ENCODE data around the gene LGALS8. TPM values are rescaled to one million over a fixed set of nuclear protein-coding genes. Genes with fewer than 3 reads are reported as not detected.

Gene LGALS8
- total RNA-seq, 1 experiment from 2014 or later = 47.9 TPM

- CTCF ChIA-PET = no interaction called here
- no peaks in the 10 kb centered on the region; the same call in 1 of the 2 replicates for H3K36me3 ChIP-seq (ENCODE audit: low read depth, low read length)
- no peaks in the 10 kb centered on the region for H3F3A ChIP-seq (ENCODE audit: low read length, unreplicated experiment)
- TF ChIP-seq EZH2phosphoT487 (IDR thresholded peaks at IDR 0.05; ENCODE audit: borderline replicate concordance, low read length) = no peak
- TF ChIP-seq CTCF (conservative IDR thresholded peaks at IDR 0.05; ENCODE audit: low read depth, low read length) = no peak
- no peak for TF ChIP-seq EZH2 (IDR thresholded peaks at IDR 0.05; ENCODE audit: low read length, unreplicated experiment)
- no peak overlapping the region for H3K4me3 ChIP-seq (ENCODE audit: low read length)
- H2AFZ ChIP-seq (ENCODE audit: low read length) = no peak overlapping the region
- ATAC-seq = peak; percentile 25; the same call in 1 of the 2 replicates
- no peak overlapping the region for H3K27ac ChIP-seq (ENCODE audit: low read length)
- no peak overlapping the region for H3K9ac ChIP-seq (ENCODE audit: low read length)
- 0 out of 2 replicates have a peak, but pooled peaks cover 3% of the 10 kb centered on the region for H3K79me2 ChIP-seq (ENCODE audit: low read length)
- H3K9me3 ChIP-seq (ENCODE audit: low read length) = no peaks in the 10 kb centered on the region
- BruUV-seq (replicated peaks) = no TSS peak
- H3K4me2 ChIP-seq (ENCODE audit: low read length) = no peak overlapping the region
- no peaks in the 10 kb centered on the region for H3K27me3 ChIP-seq (ENCODE audit: low read length)
- H3K4me1 ChIP-seq (ENCODE audit: insufficient read depth, low read length) = peaks cover 18% of the 10 kb centered on the region
- H3K9me2 ChIP-seq (replicated peaks; ENCODE audit: low read length) = no peaks in the 10 kb centered on the region
- POLR2A ChIA-PET (ENCODE audit: unreplicated experiment) = no interaction called here
- peak; percentile 36 for DNase-seq
- no peaks in the 10 kb centered on the region for H4K20me1 ChIP-seq (ENCODE audit: low read length)
- intact Hi-C loops (cut with micrococcal nuclease) = loop anchor here (5.0 kb wide), 2 partner anchors 42 to 252 kb away; partner anchors contain the start of gene ERO1B
Measured at GRCh38 chr1:236534151-236534651, 10.4 kb downstream of the LGALS8 start.

DNA sequence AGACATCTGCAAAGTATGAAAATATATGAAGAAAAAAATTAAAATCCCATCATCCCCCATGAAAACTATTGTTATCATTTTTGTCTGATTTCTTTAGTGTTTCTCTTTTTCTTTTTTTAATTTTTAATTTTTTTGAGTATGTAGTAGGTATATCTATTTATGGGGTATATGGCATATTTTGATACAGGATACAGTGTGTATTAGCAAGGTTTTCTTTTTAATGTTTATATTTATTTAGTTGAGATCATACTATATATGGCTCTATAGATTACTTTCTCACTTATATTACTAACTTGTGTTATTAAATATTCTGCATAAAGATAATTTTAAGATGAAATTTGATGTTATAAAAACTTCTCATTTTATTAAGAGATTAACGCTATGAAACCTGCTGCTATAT, 11.4 kb downstream of the LGALS8 start:
- no peaks in the 10 kb centered on the region for H3F3A ChIP-seq (ENCODE audit: low read length, unreplicated experiment)
- ChIA-PET CTCF (no interaction called here), POLR2A (ENCODE audit: unreplicated experiment) (no interaction called here)
- peaks cover 3% of the 10 kb centered on the region for H3K36me3 ChIP-seq (ENCODE audit: low read depth, low read length)
- no peak overlapping the region for H3K27ac ChIP-seq (ENCODE audit: low read length)
- no TSS peak for BruUV-seq (replicated peaks)
- DNase-seq (no peak), ATAC-seq (no peak)
- H3K79me2 ChIP-seq (ENCODE audit: low read length) = 0 out of 2 replicates have a peak, but pooled peaks cover 3% of the 10 kb centered on the region
- no peak overlapping the region for H3K4me2 ChIP-seq (ENCODE audit: low read length)
- no peaks in the 10 kb centered on the region for H3K27me3 ChIP-seq (ENCODE audit: low read length)
- intact Hi-C loops (cut with micrococcal nuclease) = no loop called here
- H2AFZ ChIP-seq (ENCODE audit: low read length) = no peak overlapping the region
- no peak for TF ChIP-seq EZH2phosphoT487 (IDR thresholded peaks at IDR 0.05; ENCODE audit: borderline replicate concordance, low read length)
- no peak for TF ChIP-seq EZH2 (IDR thresholded peaks at IDR 0.05; ENCODE audit: low read length, unreplicated experiment)
- TF ChIP-seq CTCF (conservative IDR thresholded peaks at IDR 0.05; ENCODE audit: low read depth, low read length) = no peak
- no peaks in the 10 kb centered on the region for H3K9me3 ChIP-seq (ENCODE audit: low read length)
- H4K20me1 ChIP-seq (ENCODE audit: low read length) = no peaks in the 10 kb centered on the region
- H3K4me3 ChIP-seq (ENCODE audit: low read length) = no peak overlapping the region
- H3K9ac ChIP-seq (ENCODE audit: low read length) = no peak overlapping the region
- H3K4me1 ChIP-seq (ENCODE audit: insufficient read depth, low read length) = peaks cover 17% of the 10 kb centered on the region
- no peaks in the 10 kb centered on the region for H3K9me2 ChIP-seq (replicated peaks; ENCODE audit: low read length)

DNA sequence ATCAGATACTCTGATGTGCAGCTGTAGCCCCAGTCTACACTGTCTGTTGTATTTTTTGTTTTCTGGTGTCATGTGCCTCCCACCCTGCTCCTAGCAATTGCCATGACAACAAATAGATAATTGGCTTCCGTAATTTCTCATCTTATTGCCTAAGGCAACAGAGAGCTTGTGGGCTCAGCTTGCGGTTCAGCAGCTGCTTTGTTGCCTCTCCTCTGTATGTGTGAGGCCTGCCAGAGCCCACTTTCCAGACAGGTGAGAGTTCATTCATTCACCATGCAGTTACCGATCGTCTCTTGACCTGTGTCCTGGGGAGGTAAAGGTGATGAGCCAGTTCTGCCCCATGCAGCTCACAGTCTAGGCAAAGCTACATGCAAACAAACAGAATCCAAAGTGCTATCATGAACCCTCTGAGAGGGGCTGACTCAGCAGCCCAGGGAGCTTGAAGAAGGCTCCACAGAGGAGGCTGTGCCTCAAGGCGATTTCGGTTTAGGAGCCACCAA, 11.9 kb downstream of the LGALS8 start:
- no peaks in the 10 kb centered on the region for H3F3A ChIP-seq (ENCODE audit: low read length, unreplicated experiment)
- no peaks in the 10 kb centered on the region for H3K9me2 ChIP-seq (replicated peaks; ENCODE audit: low read length)
- peaks cover 3% of the 10 kb centered on the region for H3K36me3 ChIP-seq (ENCODE audit: low read depth, low read length)
- no peak for DNase-seq
- H3K79me2 ChIP-seq (ENCODE audit: low read length) = 0 out of 2 replicates have a peak, but pooled peaks cover 3% of the 10 kb centered on the region
- H3K27ac ChIP-seq (ENCODE audit: low read length) = no peak overlapping the region
- BruUV-seq (replicated peaks) = no TSS peak
- no peak for ATAC-seq
- H3K4me1 ChIP-seq (ENCODE audit: insufficient read depth, low read length) = peaks cover 13% of the 10 kb centered on the region
- intact Hi-C loops (cut with micrococcal nuclease) = no loop called here
- no peaks in the 10 kb centered on the region for H4K20me1 ChIP-seq (ENCODE audit: low read length)
- no peak overlapping the region for H3K9ac ChIP-seq (ENCODE audit: low read length)
- no peaks in the 10 kb centered on the region for H3K9me3 ChIP-seq (ENCODE audit: low read length)
- no peak overlapping the region for H3K4me3 ChIP-seq (ENCODE audit: low read length)
- H2AFZ ChIP-seq (ENCODE audit: low read length) = no peak overlapping the region
- TF ChIP-seq CTCF (conservative IDR thresholded peaks at IDR 0.05; ENCODE audit: low read depth, low read length) (no peak), EZH2 (IDR thresholded peaks at IDR 0.05; ENCODE audit: low read length, unreplicated experiment) (no peak), EZH2phosphoT487 (IDR thresholded peaks at IDR 0.05; ENCODE audit: borderline replicate concordance, low read length) (no peak)
- POLR2A ChIA-PET (ENCODE audit: unreplicated experiment) = no interaction called here
- H3K27me3 ChIP-seq (ENCODE audit: low read length) = no peaks in the 10 kb centered on the region
- CTCF ChIA-PET = no interaction called here
- H3K4me2 ChIP-seq (ENCODE audit: low read length) = no peak overlapping the region
